HG03558 (cell line): ENCODE results near the gene LPAR1.
"Not testable (repeated sequence)": the region's sequence is repeated elsewhere in the genome, so short reads cannot be mapped to it uniquely, and the experiment has no call there.

Source experiments
- ATAC-seq: cut with Tn5 transposase; IDR thresholded peaks from one replicate; pipeline ENCODE4 v1.9.1; 2021; ENCODE audit warnings: moderate number of reproducible peaks; ENCODE audit not compliant: unreplicated experiment; ENCODE audit errors: extremely low read depth

Gene LPAR1

GRCh38 chr9:110842986-110843385 is 195.3 kb downstream of the LPAR1 start:
- no peak for ATAC-seq

DNA sequence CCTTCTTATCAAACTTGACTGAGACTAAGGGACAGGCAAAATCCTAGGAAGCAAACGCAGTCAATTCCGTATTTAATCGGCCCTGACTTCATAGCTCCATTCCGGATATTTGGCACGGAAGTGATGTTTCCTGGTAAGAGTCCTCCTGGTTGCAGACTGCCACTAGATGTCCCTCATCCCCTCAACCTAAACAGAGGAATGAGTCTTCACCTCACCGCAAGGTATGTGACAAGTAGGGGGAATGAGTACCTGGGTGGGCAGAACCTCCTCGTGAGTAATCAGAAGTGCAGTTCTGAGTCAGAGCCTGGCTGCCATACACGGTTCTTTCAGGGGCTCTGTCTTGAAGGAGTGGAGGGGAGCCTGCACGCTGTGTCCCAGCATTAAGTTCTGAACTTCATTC is 196.1 kb downstream of the LPAR1 start:
- ATAC-seq: no peak

DNA sequence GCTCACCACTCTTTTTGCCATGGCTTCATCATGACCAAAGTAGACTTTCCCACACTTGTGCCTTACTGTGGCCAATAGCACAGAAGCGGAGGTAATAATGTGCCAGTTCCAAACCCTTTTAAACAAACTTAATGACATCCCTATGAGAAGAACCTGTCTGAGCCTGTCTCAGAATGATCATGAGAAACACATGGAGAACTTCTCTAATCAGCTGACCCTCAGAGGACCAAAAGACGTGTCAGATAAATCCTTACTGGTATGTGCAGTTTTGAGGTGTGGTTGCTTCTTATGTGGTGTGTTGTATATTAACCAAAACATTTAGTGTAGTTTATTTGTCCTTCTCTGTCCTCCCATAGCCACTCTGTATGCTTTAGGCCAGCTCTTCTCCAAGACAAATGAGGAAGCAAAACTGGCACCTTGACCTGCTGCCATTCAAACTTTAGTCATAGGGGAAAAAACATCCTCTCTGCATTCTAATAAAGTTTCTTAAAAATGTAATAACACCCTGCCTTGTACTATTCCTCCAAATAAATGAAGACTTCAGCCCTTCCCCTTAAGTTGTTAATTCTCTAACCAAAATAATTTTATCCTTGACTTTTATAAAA is 200.8 kb downstream of the LPAR1 start:
- ATAC-seq: no peak

- no peak for ATAC-seq
These were observed 202.4 kb downstream of the LPAR1 start for GRCh38 chr9:110835859-110836271.

DNA sequence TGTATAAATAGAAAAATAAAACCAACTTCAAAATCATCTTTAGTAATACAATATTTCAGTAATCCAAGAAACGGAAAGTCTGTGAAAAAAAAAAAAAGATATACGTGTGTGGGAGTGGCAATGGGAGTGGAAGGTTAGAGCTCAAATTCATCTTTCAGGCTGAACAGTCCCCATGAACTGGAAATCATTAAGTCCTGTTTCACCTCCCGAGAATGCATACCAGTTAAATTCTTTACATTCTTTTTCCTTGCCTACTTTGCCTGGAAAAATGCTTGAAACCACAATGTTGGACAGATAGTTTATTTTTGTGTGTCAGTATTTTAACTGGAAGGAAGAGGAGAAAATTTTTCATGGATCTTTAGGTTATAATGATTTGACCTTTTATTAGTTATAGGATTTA is 202.9 kb downstream of the LPAR1 start:
- no peak for ATAC-seq

- ATAC-seq: no peak
These were observed 205.3 kb downstream of the LPAR1 start for GRCh38 chr9:110832926-110833325.

- ATAC-seq: no peak
These were observed 207.8 kb downstream of the LPAR1 start for GRCh38 chr9:110830495-110830894.

- ATAC-seq: no peak
These were observed 210.0 kb downstream of the LPAR1 start for GRCh38 chr9:110828264-110828663.

- not testable (repeated sequence) for ATAC-seq
These were observed 211.9 kb downstream of the LPAR1 start for GRCh38 chr9:110826400-110826799.

GRCh38 chr9:110825950-110826349 is 212.3 kb downstream of the LPAR1 start:
- no peak for ATAC-seq

DNA sequence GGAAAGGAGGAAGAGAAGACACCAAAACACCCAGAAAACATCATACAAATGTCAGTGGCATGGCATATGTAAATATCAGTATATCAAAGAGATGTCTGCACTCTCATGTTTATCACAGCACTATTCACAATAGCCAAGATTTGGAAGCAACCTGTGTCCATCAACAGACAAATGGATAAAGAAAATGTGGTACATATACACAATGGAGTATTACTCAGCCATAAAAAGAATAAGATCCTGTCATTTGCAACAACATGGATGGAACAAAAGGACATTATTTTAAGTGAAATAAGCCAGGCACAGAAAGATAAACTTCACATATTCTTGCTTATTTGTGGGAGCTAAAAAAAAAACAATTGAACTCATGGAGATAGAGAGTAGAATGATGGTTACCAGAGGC is 213.1 kb downstream of the LPAR1 start:
- ATAC-seq: not testable (repeated sequence)
